GM18517 (cell line): ENCODE data around the gene TNNI3K.

Experiments
- ATAC-seq: cut with Tn5 transposase; IDR thresholded peaks from one replicate; pipeline ENCODE4 v1.9.1; 2021; ENCODE audit warnings: mild to moderate bottlenecking, moderate library complexity; ENCODE audit not compliant: unreplicated experiment

TNNI3K gene

GRCh38 chr1:74548961-74549750, 314.0 kb downstream of the TNNI3K start:
- no peak for ATAC-seq

DNA sequence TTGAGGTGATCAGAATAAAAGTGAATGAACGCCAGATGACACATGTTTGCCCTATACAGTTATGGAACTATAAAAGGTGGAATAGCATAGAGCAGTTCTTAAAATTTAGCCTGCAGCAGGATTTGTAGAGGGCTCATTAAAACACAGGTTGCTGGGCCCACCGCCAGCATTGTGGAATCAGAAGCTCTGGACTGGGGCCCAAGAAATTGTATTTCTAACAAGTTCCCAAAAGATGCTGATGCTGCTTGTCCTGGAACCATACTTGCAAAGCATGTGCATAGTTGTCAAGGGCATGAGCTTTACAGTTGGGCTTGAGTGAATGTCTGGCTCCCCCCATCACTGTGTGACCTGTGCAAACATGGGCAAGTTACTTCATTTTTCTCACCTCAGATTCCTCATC, 314.7 kb downstream of the TNNI3K start:
- ATAC-seq = no peak

GRCh38 chr1:74570797-74571492, 335.8 kb downstream of the TNNI3K start:
- no peak for ATAC-seq

DNA sequence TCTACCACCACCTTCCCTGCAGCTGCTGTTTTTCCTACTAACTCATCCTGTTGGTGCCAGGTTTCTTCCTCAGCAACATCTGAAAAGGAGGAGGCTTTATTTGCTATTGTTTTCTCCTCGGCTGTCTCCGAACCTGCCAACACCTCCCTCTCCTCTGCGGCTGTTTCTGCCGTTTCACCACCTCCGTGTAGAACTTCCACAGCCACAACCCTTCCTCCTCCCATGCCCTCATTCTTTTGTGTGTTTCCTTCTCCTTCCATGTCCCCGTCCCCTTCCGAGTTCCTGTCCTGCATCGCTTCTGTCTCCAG, 336.3 kb downstream of the TNNI3K start:
- no peak for ATAC-seq

GRCh38 chr1:74571891-74572290, 336.7 kb downstream of the TNNI3K start:
- no peak for ATAC-seq

DNA sequence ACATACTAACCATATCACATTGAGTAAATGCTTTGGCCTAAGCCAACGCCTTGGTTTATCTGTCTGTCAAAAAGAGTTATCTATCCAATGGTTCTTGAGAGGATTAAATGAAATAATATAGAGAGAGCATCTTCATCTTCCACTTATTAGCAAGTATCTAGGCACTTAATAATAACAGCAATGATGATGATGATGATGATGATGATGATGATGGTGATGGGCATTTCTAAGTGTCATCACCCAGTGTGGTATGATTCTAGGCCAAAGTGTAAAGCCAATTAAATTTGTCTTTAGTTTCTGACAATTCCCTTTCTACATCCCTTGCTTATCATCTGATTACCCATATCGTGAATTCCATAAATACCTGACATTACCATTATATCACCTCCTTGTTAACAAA, 342.9 kb downstream of the TNNI3K start:
- no peak for ATAC-seq

GRCh38 chr1:74579425-74579824, 344.2 kb downstream of the TNNI3K start:
- ATAC-seq = peak; percentile 99

GRCh38 chr1:74583397-74583796, 348.2 kb downstream of the TNNI3K start:
- no peak for ATAC-seq

- ATAC-seq = no peak
These were observed 349.0 kb downstream of the TNNI3K start for GRCh38 chr1:74584185-74584584.

DNA sequence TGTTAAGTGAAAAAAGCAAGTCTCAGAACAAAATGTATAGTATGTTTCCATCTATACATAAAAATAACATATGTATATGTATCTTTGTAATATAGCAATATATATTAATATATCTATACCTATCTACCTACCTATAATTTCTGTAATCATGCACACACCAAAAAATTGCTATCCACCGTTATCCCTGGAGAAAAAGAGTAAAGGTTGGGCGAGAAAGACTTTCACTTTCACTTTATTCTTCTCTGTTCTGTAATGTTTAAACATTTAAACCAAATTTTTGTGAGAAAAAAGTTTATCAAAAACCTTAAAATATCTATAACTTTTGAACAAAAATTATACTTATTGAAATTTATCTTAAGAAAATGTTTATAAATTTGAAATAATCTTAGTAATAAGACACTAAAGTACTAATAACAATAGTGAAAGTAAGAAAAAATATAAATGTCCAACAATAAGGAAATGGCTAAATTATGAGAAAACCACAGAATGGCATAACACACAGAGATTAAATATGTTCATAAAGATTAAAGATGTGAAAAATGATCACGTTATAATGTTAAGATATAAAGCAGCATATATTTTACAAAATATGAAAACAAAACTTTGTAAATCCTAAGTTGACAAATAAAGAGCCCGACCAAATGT, 351.2 kb downstream of the TNNI3K start:
- ATAC-seq = peak; percentile 66

DNA sequence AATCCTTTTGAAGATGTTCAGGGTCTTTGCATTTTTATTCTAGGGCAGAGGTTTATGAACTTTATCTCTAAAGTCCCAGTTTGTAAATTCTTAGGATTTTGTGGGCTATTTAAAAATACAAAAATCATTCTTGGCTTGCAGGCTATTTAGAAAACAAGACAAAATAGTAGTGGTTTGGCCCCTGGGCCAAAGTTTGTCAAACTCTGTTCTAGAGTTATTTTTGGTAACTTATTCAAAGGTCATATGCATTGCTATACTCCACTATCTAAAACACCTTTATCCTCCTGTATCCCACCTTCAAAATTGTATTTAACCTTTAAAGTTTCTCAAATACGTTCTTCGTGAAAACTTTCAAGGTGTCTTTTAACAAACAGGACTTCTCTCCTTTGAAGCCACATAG, 352.7 kb downstream of the TNNI3K start:
- no peak for ATAC-seq

GRCh38 chr1:74590288-74590687, 355.1 kb downstream of the TNNI3K start:
- no peak for ATAC-seq

DNA sequence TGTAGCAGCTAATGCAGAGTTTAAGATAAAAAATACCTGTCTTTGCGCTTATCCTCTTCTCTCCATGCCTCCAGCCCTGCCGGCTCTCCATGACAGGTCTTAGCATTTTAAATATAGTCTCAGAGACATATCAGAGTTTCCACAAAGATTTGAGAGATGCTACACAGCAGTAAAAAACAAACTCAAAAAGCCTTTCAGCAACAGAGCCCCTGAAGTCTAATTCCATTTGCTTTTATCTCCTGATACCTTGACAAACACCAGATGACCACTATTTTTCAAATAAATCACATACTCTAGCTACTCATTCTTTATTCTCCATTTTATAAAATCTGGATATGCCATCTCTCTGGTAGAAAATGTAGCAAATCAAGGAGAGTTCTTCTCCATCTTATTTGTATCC, 356.8 kb downstream of the TNNI3K start:
- no peak for ATAC-seq

- no peak for ATAC-seq
These were observed 357.6 kb downstream of the TNNI3K start for GRCh38 chr1:74592580-74593355.
